Fibroblast of gingiva (primary cell): ENCODE results near the gene TPPP2.

Experiments
- DNase-seq: peaks from one replicate; pipeline ENCODE4 v3.0.0-alpha.2; 2011; ENCODE audit warnings: low read depth

TPPP2 gene

DNA sequence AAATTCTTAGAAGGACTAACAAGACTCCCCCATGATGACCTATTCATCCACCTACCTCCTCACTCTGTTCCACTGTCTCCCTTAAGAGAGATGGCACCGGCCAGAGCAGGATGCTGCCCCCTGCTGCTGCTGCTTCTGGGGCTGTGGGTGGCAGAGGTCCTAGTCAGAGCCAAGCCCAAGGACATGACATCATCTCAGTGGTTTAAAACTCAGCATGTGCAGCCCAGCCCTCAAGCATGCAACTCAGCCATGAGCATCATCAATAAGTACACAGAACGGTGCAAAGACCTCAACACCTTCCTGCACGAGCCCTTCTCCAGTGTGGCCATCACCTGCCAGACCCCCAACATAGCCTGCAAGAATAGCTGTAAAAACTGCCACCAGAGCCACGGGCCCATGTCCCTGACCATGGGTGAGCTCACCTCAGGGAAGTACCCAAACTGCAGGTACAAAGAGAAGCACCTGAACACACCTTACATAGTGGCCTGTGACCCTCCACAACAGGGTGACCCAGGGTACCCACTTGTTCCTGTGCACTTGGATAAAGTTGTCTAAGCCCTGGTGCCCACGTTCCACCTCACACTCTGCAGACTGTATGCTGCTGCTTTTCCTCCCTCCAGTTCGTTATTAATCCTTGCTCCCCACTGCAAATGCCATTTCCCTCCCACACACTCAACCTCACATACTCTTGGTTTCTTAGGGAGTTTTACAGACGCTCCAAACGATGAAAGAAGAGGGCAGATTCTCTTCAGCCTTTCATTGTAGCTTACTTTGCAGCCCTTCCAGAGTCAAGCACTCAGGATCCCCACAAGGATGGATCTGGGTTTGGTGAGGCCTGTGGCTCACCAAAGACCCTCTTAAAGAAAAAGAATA lies 28.0 kb downstream of the TPPP2 start, which contains the start of gene RNASE8:
Gene RNASE8 (plus strand): TSS at position 20 of the 873 bp plus-strand sequence. CDS start 71 bp downstream, at position 91.
- DNase-seq, result no peak

DNA sequence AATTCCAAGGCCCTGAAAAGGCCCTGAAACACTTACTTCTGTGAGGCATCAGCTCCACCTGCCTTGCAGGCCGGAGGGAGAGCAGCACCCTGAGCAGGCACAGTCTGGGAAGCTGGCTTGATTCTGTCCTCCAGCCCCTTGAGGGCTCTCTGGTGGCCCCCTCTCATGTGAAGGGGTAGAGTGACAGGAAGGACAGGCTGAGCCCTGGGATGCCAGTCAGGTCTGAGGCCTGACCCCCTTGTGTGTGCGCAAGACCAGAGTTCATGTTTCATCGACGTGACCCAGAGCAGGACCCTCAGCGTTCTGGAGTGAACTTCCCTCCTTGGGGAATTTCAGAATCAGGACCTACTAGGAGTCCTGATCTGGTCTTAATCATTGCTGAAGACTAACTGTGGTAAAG lies 28.9 kb downstream of the TPPP2 start:
- no peak for DNase-seq

DNA sequence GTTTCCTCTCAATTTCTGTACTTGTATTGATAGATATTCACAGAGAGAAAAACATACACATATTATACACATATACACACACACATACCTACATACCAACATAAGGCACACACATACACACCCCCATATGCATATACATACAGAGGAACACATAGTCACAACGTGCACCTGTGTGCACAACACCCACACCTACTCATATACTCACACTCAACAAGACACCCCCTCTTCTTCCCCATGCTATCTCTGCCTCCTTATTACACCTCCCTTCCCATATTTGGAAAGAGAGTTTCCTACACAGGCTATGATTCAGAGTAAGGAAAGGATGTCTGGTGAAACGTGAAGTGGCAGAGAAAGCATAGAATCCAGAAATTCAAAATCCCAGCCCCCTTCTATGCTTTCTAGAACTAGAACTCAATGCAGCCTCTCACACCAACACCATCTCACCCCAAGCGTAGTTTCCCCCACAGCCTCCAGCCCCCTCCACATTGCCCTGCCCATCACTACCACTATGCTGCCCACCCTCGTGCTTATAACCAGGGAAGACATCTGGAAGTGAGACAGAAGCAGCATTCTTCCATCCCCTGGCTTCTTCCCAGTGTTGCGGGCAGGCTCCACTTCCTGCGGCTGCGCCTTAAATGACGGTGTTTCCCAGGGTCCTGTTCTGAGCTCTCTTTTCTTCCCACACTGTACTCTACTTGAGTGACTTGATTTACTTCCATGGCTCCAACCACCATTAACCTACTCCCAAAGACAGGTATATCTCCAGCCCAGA lies 30.0 kb downstream of the TPPP2 start:
- DNase-seq, result no peak

DNA sequence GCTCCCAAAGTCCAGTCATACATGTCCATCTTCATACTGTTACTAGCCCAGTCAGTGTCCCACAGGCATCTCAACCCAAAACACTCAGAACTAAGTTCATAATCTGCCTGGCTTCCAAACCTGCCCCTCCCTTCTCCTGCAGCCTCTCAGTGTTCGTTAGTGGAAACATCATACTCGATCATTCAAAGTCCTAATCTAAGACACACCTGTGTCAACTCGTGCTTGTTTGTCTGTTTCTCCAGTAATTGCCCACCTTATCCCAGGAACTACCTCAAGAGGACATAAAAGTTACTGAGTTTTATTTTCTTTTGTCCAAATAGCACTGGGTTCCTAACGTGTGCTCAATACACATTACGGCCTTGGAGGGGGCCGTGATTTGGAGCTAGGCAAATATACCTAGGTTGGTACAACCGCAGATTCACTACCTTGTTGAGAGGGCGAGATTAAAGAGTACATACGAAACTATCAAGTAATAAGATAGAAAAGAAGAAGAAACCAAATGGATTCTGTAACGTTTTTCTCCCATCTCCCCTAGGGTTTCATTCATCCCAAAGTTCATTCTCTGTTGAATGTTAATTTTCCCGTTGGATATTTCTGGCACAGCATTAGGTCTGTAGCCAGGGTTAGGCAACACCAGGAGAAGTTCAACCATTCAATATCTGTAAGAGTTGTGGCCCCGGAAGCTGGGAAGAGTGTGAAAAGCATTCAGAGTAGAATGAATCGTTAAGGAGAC lies 30.8 kb downstream of the TPPP2 start:
- no peak for DNase-seq

DNA sequence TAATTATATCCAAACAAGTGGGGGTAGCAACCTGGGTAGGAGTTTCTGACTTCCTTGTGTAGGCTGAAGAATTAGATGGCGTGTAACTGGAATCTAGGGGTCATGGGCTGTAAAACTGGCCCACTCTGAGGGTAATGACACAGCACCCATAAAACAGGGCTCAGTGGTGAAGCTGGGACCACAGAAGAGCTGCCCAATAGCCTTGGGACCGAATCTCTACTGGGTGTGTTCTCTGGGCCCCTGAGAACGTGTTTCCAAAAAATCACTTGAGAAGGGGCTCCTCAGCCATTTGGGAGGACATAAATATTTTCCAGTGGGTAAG lies 31.3 kb downstream of the TPPP2 start:
- no peak for DNase-seq

DNA sequence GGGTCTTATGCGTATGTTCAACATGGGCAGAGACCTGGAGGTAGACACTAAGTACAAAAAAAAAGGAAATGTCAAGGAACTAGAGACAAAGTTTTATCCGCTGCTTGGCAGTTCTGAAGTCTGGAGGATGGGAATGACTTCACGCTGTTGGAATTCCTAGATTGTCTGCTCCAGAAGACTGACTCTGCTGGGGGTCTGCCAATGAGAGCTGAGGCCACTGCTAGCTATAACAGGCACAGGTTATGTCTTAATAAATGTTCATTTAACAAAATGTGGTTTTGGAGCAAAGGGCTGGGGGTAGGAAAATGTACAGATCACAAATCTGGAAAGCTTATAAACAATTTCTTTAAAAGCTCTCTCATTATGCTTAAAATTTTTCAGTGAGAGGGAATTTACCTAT lies 33.5 kb downstream of the TPPP2 start:
- DNase-seq, result peak; percentile 67

DNA sequence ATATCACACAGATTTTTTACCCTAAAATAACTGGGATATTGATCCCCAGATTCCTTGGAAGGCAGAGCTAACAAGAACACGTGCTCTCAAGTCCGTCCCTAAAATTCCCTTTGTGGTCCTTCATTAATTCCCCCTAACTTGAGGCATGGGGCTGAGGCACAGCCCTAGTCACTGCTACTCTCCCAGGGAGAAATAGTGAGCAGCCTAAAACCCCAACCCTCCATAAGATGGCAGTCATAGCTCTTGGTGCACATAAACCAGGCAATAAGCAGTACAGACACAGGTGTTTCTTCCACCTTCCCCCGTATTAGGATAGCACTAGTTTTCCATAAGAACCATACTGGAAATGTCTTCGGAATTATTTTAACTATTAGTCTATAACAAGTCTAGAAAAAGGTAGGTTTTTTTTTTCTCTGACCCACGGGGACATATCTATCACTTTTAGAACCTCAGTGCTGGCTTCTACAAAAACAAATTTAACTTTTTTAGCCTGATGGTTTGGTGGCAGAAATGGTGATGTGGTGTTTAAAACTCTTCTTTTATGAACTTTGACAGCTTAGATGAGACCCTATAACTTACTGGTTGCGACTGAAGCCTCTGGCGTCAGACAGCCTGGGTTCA lies 37.0 kb downstream of the TPPP2 start:
- no peak for DNase-seq

DNA sequence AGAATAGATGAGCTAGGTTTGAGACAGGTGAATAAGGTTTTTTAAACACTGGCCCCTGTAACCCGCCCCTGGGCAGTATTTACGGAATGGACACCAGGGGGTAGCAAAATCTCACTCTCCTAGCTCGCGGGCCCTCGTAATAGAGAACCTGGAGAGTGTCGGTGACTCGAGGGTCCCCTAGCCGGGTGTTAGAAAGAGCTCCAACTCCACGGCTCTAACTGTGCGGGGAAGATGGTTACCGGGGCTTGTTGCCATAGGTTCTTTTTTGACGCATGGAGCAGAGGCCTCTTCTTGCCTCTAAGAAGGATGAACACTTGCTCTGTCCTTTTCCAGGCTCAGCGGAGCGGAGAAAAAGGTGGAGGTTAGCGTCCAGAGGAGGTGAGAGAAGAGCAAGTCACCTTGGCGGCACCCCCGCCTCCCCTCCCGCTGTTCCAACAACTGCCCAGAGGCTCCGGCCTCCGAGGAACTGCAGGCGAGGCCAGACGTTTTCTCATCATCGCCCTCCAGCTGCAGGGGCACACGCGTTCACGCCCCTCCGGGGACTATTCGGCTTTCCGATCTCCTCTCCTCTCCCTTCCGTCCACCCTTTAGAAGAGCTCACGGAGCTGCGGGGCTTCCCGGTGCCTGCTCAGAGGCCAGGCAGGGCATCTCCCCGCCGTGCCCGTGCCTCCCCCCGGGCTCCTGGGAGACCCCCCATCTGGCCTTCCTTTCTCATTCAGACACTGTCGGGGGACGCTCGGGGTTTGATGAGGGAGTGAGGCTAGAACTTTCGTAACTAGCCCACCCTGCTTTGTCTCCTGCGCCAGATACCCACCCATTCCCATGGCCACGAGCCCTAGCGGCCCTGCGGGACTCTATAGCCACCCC lies 38.7 kb downstream of the TPPP2 start:
- peak; percentile 37 for DNase-seq

DNA sequence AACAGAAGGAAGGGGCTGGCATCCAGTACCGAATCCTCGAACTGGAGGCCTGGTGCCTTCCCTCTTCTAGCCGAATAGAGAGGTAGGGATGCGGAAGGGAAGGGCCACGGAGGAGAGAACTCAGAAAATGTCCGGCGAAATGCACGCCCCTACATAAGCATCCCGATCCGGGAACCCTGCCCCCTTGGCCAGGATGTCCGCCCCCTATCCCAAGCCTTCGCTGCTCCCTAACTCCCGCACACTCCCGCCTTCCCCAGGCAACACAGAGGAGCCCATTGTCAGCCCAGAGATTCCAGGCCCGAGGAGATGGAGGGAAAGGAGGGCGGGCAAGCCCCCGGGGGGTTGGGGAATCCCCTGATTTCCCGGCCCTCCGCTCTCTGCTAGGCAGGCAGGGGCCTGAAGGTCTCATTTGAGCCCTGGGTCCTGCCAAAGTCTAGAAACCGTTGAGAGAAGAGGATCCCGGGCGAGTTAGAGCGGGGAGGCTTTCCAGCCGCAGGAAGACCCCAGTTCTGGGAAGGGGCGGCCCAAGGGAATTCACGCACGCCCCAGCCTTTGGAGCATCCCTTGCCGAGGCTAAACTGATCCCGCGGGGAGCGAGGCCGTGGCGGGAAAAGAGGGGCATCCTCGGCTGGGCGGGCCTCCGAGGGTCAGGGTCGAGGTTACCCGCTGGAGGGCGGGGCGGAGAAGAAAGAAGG lies 39.5 kb downstream of the TPPP2 start:
- DNase-seq, result no peak

DNA sequence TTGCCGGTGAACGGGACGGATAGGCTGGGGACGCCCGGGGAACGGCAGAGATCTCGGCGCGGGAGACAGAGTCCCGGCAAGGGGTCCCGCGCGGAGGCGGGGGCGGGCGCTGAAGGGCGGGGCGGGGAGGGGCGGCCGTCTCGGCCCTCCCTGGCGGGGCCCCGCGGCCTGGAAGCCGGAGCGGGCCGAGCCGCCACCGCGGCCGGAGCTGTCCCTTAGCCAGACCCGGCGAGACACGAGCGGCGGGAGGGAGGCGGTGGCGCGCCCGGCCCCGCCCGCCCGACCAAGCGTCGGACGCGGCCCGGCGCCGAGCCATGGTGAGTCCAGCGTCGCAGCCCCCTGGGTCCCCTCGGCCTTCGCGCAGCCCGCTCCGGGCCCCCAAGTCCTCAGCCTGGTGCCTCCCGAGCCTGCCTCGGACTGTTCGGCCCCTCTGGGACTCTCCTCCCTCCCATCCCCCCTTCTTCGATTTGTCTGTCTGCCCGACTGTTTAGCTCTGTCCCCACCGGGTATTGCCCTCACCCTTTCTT lies 40.1 kb downstream of the TPPP2 start, which contains the start of gene ARHGEF40:
Gene ARHGEF40 (plus strand): TSS at position 222 of the 527 bp plus-strand sequence. CDS start 93 bp downstream, at position 315.
- peak; percentile 59 for DNase-seq

DNA sequence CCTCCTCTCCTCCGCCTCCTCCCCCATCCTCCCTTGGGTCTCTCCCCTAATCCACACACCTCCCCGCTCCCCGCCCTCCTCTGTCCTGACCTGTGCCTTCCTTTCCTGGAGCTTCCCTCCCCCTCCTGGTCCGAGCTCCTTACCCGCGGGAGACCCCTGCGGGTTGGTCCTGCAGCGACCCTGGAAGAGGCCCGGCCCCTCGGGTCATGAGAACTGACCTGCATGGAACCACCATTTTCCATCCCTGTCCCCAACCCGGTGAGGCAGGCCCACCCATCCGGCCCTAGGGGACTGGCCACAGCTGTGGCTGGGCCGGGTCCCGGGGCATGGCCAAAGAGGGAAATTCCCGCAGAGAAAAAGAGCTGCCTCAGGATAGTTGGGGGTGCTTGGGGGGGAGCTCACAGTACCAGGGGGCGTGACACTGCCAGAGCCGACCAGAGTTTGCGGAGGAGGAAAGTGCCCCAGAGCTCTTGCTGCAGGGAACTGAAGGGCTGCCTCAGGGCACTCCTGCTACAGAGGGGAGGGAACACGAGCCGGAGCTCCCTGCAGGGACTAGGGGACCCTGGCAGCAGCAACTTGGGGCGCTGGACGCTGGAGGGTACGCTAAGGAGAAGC lies 40.7 kb downstream of the TPPP2 start:
- DNase-seq, result peak; percentile 63

DNA sequence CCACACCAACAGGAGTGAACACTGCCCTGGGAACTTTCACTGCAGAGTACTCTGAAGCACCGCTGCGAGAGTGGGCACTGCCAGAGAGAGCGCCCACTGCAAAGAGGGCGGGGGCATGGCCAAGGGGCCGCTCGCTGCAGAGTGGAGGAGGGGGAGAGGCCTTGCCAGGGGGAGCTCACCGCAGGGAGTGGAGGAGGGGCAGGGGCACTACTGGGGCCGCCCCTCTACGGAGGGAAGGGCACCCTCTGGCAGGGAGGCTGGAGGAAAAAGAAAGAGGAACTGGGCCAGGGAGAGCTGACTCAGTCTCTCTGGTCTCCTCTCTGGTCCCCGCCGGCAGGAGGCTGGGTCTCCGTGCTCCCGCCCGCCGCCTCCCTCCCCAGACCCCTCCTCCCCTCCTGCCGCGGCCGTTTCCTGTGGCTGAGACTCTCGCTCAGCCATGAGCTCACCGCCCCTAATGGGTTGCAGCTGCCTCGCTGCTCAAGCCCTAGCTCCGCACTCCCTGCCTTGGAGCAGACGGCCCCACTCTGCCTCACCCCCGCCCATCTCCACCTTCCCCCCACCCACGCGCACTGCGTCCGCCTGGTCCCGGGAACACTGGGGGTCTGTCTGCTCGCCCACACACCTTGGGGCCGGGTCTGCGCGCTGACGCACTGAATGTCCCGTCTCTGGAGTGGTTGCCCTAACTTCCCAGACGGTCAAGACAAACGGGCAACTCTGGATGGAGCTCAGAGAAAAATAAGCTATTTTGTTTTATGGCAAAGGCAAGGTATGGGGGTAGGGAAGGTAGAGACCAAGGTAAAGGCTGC lies 41.4 kb downstream of the TPPP2 start:
- peak; percentile 98 for DNase-seq

DNA sequence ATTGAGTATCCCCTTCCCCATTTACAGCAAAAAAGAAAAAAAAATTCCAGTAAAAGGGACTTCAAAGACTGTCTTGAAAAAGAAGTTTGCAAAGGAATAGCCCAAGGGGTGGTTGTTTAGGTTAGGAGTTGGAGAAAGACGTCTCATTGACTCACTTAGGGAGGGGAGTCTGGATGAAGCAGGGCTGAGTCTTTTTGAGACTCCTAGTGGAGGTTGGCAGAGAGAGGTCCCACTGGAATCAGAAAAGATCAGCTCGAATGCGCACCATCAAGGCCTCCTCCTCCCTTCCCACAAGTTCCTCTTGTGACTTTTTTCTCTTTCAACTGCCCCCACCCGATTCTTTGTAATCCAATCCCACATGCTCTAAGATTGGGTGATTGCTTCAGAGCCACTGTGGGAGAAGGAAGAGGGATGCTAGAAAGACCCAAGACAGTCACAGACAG lies 42.0 kb downstream of the TPPP2 start:
- peak; percentile 95 for DNase-seq

DNA sequence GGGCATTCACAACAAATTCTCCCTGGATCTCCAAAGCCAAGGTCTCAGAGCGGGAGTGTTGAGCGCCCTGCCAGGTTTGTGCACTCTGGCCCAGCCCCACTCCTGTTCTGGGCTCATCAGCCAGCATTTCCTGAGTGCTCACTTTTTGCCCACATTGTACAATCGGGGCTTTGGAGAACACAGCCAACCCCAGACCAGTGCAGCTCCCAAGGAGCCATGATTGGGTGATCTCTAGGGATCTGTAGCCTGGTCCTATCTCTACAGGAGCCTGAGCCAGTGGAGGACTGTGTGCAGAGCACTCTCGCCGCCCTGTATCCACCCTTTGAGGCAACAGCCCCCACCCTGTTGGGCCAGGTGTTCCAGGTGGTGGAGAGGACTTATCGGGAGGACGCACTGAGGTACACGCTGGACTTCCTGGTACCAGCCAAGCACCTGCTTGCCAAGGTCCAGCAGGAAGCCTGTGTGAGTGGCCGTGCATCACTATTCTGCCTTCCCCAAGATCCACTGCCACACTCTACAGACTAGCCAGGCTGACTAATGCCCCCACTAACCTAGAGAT lies 42.8 kb downstream of the TPPP2 start:
- no peak for DNase-seq

DNA sequence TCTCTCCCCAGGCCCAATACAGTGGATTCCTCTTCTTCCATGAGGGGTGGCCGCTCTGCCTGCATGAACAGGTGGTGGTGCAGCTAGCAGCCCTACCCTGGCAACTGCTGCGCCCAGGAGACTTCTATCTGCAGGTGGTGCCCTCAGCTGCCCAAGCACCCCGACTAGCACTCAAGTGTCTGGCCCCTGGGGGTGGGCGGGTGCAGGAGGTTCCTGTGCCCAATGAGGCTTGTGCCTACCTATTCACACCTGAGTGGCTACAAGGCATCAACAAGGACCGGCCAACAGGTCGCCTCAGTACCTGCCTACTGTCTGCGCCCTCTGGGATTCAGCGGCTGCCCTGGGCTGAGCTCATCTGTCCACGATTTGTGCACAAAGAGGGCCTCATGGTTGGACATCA lies 43.9 kb downstream of the TPPP2 start:
- no peak for DNase-seq

DNA sequence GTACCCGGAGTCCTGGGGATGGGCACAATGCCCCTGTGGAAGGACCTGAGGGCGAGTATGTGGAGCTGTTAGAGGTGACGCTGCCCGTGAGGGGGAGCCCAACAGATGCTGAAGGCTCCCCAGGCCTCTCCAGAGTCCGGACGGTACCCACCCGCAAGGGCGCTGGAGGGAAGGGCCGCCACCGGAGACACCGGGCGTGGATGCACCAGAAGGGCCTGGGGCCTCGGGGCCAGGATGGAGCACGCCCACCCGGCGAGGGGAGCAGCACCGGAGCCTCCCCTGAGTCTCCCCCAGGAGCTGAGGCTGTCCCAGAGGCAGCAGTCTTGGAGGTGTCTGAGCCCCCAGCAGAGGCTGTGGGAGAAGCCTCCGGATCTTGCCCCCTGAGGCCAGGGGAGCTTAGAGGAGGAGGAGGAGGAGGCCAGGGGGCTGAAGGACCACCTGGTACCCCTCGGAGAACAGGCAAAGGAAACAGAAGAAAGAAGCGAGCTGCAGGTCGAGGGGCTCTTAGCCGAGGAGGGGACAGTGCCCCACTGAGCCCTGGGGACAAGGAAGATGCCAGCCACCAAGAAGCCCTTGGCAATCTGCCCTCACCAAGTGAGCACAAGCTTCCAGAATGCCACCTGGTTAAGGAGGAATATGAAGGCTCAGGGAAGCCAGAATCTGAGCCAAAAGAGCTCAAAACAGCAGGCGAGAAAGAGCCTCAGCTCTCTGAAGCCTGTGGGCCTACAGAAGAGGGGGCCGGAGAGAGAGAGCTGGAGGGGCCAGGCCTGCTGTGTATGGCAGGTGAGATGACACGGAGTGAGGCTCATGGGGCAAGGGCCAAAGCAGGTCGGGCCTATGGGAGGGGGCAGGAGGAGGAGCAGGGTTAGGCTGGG lies 44.6 kb downstream of the TPPP2 start:
- no peak for DNase-seq

DNA sequence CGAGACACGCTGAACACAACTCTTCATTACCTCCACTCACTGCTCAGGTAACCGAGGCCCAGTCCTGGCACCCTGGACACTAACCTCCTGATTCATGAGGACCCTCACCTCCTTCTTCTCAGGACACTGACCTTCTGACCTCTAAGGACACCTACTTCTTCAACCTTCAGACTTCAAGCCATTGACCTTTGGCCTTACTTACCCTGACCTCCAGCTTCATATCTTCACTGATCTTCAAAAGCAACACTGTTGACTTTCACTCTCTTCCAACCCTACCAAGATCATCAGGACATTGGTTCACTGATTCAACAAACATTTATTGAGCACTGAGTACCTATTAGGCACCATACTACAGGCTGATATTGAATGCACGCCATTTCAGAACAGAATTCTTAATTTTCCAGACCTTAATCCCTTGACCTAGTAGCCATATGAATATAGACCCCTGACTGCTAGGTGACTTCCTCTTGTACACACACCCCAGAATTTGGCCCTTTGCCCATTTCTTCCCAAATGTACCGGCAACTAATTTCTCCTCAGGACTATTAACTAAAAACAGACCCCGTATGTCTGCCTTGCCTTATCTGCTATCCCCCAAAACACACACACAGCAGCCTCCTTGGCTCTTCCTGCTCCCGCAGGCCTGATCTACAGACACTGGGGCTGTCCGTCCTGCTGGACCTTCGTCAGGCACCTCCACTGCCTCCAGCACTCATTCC lies 45.9 kb downstream of the TPPP2 start:
- no peak for DNase-seq
